Hepatocyte (in vitro differentiated cells): ENCODE data around the gene ANAPC16.

ENCODE experiments used
- CTCF ChIP-seq: fragments of 200-600 bp; sonication (generic); IDR thresholded peaks from 2 replicates; pipeline ENCODE4 v1.5.1; 2016; ENCODE audit warnings: antibody characterized with exemption, mild to moderate bottlenecking; ENCODE audit not compliant: poor library complexity
- EZH2 ChIP-seq: fragments of 200-600 bp; sonication (generic); IDR thresholded peaks from 2 replicates; pipeline ENCODE4 v1.6.1; 2016; ENCODE audit warnings: antibody characterized with exemption, mild to moderate bottlenecking, borderline replicate concordance
- EZH2phosphoT487 ChIP-seq: fragments of 200-600 bp; sonication (generic); IDR thresholded peaks from one replicate; pipeline ENCODE4 v1.6.1; 2018; ENCODE audit warnings: antibody characterized with exemption, mild to moderate bottlenecking, low read depth, moderate library complexity; ENCODE audit not compliant: unreplicated experiment, severe bottlenecking

GRCh38 chr10:72235544-72236279 lies 19.9 kb downstream of the ANAPC16 start:
- TF ChIP-seq EZH2 (no peak), CTCF (no peak), EZH2phosphoT487 (no peak)
